ENCODE measurements around the gene DENND6A.
"Not testable (repeated sequence)": the region's sequence is repeated elsewhere in the genome, so short reads cannot be mapped to it uniquely, and the experiment has no call there.

DENND6A gene

GRCh38 chr3:57692133-57692395 lies 813 bp downstream of the DENND6A start:
- not testable (repeated sequence) for FAIRE-seq

DNA sequence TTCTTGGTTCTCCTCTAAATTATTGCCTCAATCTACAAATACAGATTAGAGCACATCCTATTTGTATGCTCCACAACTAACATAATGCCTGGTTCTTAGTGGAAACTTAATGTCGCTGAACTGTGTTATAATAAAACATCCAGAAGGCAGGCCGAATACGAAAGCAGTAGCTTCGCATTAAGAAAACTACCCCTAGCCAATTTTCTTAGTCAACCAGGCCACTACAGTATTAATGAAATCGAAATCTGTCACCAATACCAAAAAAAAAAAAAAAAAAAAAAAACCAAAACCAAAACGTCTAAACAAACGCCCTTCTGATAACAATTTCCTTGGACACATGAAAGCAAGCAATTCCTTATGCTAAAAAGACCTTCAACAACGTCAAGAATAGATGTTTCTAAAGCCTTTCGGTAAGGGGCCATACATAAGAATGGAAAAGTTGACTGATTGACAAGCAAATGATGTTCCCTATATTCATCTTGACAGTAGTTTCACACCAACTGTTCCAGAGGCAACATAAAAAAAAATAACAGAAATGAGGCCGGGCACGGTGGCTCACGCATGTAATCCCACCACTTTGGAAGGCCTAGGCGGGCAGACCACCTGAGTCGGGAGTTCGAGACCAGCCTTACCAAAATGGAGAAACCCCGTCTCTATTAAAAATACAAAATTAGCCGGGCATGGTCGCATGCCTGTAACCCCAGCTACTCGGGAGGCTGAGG lies 1.3 kb downstream of the DENND6A start:
- FAIRE-seq = no peak

DNA sequence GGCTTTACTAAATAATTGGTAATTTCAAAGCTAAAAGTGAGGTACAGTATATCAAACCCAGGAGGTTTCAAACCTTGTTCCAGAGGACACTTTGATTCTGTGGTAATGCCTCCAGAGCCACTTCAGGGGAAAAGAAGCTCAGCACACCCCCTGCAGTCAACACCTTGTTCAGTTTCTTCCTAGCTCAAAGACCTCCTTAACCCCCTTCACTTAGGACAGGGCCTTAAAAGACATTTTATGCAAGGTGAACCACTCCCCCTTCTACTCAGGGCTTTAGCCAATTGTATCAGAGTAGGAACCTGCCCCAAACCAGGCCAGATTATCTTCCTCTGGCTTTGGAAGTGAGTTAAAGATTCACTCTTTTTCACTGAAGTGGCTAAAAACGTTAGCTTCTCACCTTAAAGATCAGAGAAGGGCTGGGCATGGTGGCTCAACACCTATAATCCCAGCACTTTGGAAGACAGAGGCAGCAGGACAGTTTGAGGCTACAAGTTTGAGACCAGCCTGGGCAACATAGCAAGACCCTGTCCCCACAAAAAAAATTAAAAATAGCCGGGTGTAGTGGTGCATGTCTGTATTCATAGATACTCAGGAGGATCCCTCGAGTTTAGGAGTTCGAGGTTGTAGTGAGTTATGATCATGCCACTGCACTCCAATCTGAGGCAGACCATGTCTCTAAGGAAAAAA lies 3.4 kb downstream of the DENND6A start:
- FAIRE-seq = no peak

GRCh38 chr3:57688291-57688690 lies 4.6 kb downstream of the DENND6A start:
- FAIRE-seq = no peak

DNA sequence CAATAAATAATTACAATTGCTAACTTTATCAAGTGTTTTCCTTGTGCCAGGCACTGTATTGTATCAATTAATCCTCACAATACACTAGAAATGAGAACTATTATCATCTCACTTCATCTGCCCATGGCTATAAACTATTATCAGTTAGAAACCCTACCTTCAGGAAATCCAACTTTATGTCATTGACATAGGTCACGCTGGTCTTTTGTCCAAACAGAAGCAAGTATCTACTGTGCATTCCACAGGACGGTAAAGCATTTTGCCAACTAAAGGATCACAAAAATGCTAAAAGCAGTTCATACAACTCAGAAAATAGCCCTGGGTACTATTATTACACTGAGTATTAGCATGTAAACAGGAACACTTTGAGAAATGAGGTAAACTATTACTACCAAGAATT lies 9.6 kb downstream of the DENND6A start:
- FAIRE-seq = no peak

DNA sequence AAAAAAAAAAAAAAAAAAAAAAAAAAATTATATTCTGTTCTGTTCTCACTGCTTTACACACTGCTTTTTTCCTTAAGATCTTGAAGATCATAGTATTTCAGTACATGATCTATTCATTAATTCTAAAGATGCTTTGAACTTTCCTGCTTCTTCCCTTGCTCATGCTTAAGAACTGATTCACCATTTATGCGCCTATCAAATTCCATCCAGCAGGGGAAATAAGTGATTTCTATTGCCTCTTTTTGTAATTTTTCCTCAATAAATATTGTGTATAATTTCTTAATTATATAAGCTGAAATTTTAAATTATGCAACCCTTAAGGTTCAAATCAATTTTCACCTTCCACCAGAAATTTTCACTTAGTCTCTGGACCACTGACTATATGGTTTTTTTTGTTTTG lies 10.6 kb downstream of the DENND6A start:
- no peak for FAIRE-seq

- no peak for FAIRE-seq
Measured at GRCh38 chr3:57681691-57682090, 11.2 kb downstream of the DENND6A start.

DNA sequence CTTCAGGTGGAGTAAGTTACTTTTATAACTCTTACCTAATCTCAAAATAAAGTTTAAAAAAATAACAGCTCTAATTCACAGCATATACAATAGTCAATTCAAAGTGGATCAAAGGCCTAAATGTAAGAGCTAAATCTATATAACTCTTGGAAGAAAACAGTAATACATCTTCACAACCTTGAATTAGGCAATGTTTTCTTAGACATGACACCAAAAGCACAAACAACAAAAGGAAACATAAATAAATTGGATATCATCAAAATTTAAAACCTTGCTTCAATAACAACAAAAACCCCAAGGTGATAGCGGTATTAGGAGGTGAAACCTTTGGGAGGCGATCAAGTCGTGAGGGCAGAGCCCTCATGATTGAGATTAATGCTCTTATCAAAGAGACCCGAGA lies 12.8 kb downstream of the DENND6A start:
- FAIRE-seq = no peak

GRCh38 chr3:57675530-57675929 lies 17.3 kb downstream of the DENND6A start:
- FAIRE-seq = no peak

DNA sequence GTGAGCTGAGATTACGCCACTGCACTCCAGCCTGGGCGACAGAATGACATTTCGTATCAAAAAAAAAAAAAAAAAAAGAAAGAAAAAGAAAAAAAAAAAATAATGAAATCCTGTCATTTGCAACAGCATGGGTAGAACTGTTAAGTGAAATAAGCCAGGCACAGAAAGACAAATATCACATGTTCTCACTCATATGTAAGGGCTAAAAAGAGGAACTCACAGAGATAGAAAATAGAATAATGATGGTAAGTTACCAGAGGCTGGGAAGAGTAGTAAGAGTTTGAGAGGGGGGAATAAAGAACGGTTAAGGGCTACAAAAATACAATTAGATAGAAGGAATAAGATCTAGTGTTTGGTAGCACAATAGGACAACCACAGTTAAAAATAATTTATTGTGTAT lies 19.7 kb downstream of the DENND6A start:
- no peak for FAIRE-seq

DNA sequence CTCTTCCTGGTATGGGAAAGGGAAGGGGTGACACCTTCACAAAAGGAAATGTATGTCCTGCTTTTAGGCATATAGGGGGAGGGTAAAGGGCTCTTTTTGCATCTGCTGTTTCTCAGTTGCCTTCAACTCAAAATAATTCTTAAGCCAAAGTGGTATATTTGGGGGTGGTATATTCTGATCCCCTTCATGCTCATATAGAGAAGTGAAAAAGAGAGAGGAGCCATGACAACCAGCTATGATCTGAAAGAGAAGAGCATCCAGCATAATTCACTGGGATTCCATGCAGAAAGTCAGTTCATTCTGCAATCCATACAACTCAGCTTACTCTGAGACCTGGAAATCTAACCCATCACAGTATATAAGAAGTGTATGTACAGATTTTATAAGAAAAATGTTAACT lies 22.3 kb downstream of the DENND6A start:
- no peak for FAIRE-seq

GRCh38 chr3:57661404-57661803 lies 31.5 kb downstream of the DENND6A start:
- no peak for FAIRE-seq

DNA sequence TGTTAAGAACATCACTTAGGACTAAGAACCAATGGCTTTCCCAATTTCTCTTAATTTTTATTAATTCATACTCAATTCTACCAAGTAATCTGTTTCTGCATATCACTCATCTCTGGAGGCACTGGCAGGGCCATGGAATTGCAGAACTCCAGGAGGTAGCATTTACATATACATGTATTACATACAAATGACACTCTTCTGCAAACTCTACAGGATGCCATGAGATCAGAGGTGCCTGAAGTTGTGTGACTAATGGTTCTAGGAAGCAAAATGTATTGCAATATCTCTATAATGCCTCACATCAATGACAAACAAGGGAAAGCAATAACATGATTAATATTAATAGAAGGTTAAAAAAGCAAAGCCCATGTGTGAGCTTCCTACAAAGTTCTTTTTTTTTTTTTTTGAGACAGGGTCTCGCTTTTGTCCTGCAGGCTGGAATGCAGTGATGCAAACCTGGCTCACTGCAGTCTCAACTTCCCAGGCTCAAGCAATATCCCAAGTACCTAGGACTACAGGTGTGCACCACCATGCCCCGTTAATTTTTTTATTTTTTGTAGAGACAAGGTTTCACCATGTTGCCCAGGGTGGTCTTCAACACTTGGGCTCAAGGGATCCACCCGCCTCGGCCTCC lies 33.0 kb downstream of the DENND6A start:
- no peak for FAIRE-seq

- FAIRE-seq = no peak
Measured at GRCh38 chr3:57659004-57659673, 33.7 kb downstream of the DENND6A start.

DNA sequence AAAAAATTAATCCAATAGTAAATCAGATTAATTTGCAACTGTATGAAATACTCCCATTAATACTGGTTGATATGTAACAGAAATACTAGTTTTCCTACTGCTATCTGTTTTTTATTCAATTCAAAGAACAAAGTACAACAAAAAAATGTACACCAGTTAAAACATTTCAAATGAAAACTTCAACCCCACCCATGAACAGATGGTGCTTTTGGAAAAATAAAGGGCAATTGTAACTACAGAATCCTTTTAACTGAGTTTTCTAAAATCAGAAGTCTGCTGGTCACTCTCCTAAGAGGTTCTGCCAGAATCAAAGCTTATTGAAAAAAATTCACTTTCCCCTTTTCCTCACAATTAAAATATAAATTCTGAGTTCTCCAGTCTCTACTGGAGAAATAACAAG lies 34.3 kb downstream of the DENND6A start:
- FAIRE-seq = no peak

- no peak for FAIRE-seq
Measured at GRCh38 chr3:57655727-57656126, 37.1 kb downstream of the DENND6A start.

DNA sequence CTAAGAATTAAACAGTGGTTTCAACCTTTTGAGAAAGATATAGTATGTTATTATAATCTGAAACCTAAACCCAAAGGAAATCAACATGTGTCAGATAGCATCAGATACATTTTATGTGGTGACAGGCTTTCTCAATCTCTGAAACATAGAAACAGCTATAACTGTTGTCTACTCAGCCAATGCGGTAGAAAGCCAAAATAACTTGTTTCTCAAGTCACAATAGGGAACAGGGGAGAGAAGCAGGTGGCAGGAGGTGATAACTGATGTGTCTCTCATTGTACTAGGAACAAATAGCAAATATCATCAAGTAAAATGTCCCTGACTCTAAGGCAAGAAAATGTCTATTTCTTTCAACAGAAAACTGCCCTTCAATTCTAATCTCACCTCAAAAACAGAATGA lies 38.6 kb downstream of the DENND6A start:
- no peak for FAIRE-seq

GRCh38 chr3:57652203-57652602 lies 40.7 kb downstream of the DENND6A start:
- no peak for FAIRE-seq

- FAIRE-seq = no peak
Measured at GRCh38 chr3:57647292-57647940, 45.5 kb downstream of the DENND6A start.

- peak; percentile 53 for FAIRE-seq
Measured at GRCh38 chr3:57646723-57647122, 46.2 kb downstream of the DENND6A start.

- FAIRE-seq = no peak
Measured at GRCh38 chr3:57644740-57645139, 48.1 kb downstream of the DENND6A start.

DNA sequence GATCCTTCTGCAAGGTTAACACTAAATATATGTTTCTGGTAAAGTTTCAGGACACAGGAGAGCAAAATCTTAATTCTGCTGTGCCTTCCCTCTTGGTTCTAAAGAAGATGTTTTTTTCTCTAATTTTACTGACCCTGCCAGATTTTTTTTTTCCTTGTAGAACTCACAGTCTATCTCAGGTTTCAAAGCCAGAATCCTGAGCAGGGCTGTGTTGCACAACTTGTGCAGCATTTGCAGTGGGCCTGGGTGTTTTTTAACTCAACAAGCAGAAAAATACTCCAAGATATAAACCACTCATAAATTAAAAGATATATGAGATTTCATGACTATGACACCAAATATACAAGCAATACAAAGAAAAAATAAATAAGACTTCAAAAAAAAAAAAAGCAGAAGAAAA lies 55.5 kb downstream of the DENND6A start:
- FAIRE-seq = no peak

- FAIRE-seq = not testable (repeated sequence)
Measured at GRCh38 chr3:57634259-57634658, 58.6 kb downstream of the DENND6A start.
